GM21360 (cell line): ENCODE results near the gene TBL1XR1.

Source experiments
- ATAC-seq: cut with Tn5 transposase; IDR thresholded peaks from one replicate; pipeline ENCODE4 v1.9.1; 2021; ENCODE audit warnings: mild to moderate bottlenecking, moderate library complexity; ENCODE audit not compliant: unreplicated experiment

TBL1XR1 gene

GRCh38 chr3:177110895-177111294, 86.4 kb downstream of the TBL1XR1 start:
- ATAC-seq, result no peak

GRCh38 chr3:177110386-177110785, 86.9 kb downstream of the TBL1XR1 start:
- no peak for ATAC-seq

- ATAC-seq, result peak; percentile 75
Measured at GRCh38 chr3:177109688-177110330, 87.5 kb downstream of the TBL1XR1 start.

- ATAC-seq, result no peak
Measured at GRCh38 chr3:177108648-177109047, 88.6 kb downstream of the TBL1XR1 start.

- ATAC-seq, result no peak
Measured at GRCh38 chr3:177107461-177108239, 89.6 kb downstream of the TBL1XR1 start.

GRCh38 chr3:177106594-177106993, 90.7 kb downstream of the TBL1XR1 start:
- no peak for ATAC-seq

- no peak for ATAC-seq
Measured at GRCh38 chr3:177106184-177106583, 91.1 kb downstream of the TBL1XR1 start.

- no peak for ATAC-seq
Measured at GRCh38 chr3:177105623-177106022, 91.7 kb downstream of the TBL1XR1 start.

- no peak for ATAC-seq
Measured at GRCh38 chr3:177104299-177104992, 92.8 kb downstream of the TBL1XR1 start.

- no peak for ATAC-seq
Measured at GRCh38 chr3:177102553-177102952, 94.7 kb downstream of the TBL1XR1 start.

- no peak for ATAC-seq
Measured at GRCh38 chr3:177098551-177098950, 98.7 kb downstream of the TBL1XR1 start.

- ATAC-seq, result no peak
Measured at GRCh38 chr3:177096615-177097014, 100.7 kb downstream of the TBL1XR1 start.

GRCh38 chr3:177093966-177094365, 103.3 kb downstream of the TBL1XR1 start:
- ATAC-seq, result no peak

- no peak for ATAC-seq
Measured at GRCh38 chr3:177089901-177090300, 107.4 kb downstream of the TBL1XR1 start.

GRCh38 chr3:177089110-177089509, 108.2 kb downstream of the TBL1XR1 start:
- ATAC-seq, result no peak

- ATAC-seq, result no peak
Measured at GRCh38 chr3:177085794-177086193, 111.5 kb downstream of the TBL1XR1 start.

- ATAC-seq, result no peak
Measured at GRCh38 chr3:177084616-177085015, 112.7 kb downstream of the TBL1XR1 start.

GRCh38 chr3:177080122-177080521, 117.2 kb downstream of the TBL1XR1 start:
- no peak for ATAC-seq

GRCh38 chr3:177079684-177080083, 117.6 kb downstream of the TBL1XR1 start:
- ATAC-seq, result no peak

GRCh38 chr3:177071496-177072156, 125.7 kb downstream of the TBL1XR1 start:
- no peak for ATAC-seq
